SIG-M5 (cell line): Measurements from ENCODE around the gene IL31RA.

Experiments
- DNase-seq: peaks from one replicate; lab custom pipeline; 2025; lab: John Stamatoyannopoulos, UW

IL31RA gene

GRCh38 chr5:55903121-55903701, 52.1 kb downstream of the IL31RA start:
- no peak for DNase-seq

- DNase-seq = no peak
Observed at GRCh38 chr5:55904152-55904551, 53.0 kb downstream of the IL31RA start.

- no peak for DNase-seq
Observed at GRCh38 chr5:55905251-55905650, 54.1 kb downstream of the IL31RA start.

GRCh38 chr5:55907927-55908326, 56.8 kb downstream of the IL31RA start:
- no peak for DNase-seq

GRCh38 chr5:55908804-55909203, 57.6 kb downstream of the IL31RA start:
- DNase-seq = no peak

GRCh38 chr5:55911784-55912653, 60.9 kb downstream of the IL31RA start:
- no peak for DNase-seq

- DNase-seq = no peak
Observed at GRCh38 chr5:55913466-55914413, 62.6 kb downstream of the IL31RA start.

GRCh38 chr5:55914971-55915370, 63.8 kb downstream of the IL31RA start:
- DNase-seq = no peak

- DNase-seq = no peak
Observed at GRCh38 chr5:55915783-55916182, 64.6 kb downstream of the IL31RA start.

GRCh38 chr5:55916986-55917385, 65.8 kb downstream of the IL31RA start:
- DNase-seq = no peak

- no peak for DNase-seq
Observed at GRCh38 chr5:55917402-55918086, 66.4 kb downstream of the IL31RA start.

- no peak for DNase-seq
Observed at GRCh38 chr5:55918087-55919035, 67.2 kb downstream of the IL31RA start.

- DNase-seq = no peak
Observed at GRCh38 chr5:55919625-55920024, 68.5 kb downstream of the IL31RA start.

GRCh38 chr5:55920784-55921183, 69.6 kb downstream of the IL31RA start:
- no peak for DNase-seq

- no peak for DNase-seq
Observed at GRCh38 chr5:55921617-55922016, 70.5 kb downstream of the IL31RA start.

GRCh38 chr5:55923177-55923771, 72.1 kb downstream of the IL31RA start:
- DNase-seq = no peak

- no peak for DNase-seq
Observed at GRCh38 chr5:55923865-55924500, 72.8 kb downstream of the IL31RA start.

GRCh38 chr5:55924744-55925143, 73.6 kb downstream of the IL31RA start:
- no peak for DNase-seq

GRCh38 chr5:55925181-55925580, 74.0 kb downstream of the IL31RA start:
- no peak for DNase-seq

- DNase-seq = no peak
Observed at GRCh38 chr5:55925712-55926111, 74.6 kb downstream of the IL31RA start.
